Endothelial cell of umbilical vein (primary cell): ENCODE measurements around the gene IFT88. TPM values are rescaled to one million over a fixed set of nuclear protein-coding genes. Genes with fewer than 3 reads are reported as not detected.

Source experiments
- BruUV-seq: library from RNA; stranded (reverse); fragments of 400-500 nt; replicated peaks from 2 replicates; lab custom pipeline; 2021; lab: Mats Ljungman, UMichigan
- CTCF ChIA-PET: fragments of 300-600, 350-600 bp; sonication (Branson Sonifier 250); formaldehyde crosslinking; loops from one replicate; lab custom pipeline; 2021; ENCODE audit warnings: antibody characterized with exemption, inconsistent platforms; lab: Charles Lee
- POLR2A ChIA-PET: fragments of 300-600, 350-600 bp; sonication (Branson Sonifier 250); formaldehyde crosslinking; loops from one replicate; lab custom pipeline; 2021; ENCODE audit warnings: antibody characterized with exemption, inconsistent platforms; lab: Charles Lee
- DNase-seq: peaks from one replicate; pipeline ENCODE4 v3.0.0-alpha.2; 2011; ENCODE audit warnings: low read depth, low spot score
- FAIRE-seq: peaks from 2 replicates; lab custom pipeline; 2011; peaks lifted over from hg19 to GRCh38; lab: Jason Lieb, UNC
- H2AFZ ChIP-seq: 2 replicates; pipeline ENCODE4 v1.6.0; 2012; ENCODE audit warnings: low read depth, low read length, control low read depth, inconsistent platforms
- H3K27ac ChIP-seq: 2 replicates; pipeline ENCODE4 v1.5.1; 2011; ENCODE audit warnings: low read depth, mild to moderate bottlenecking, control low read depth, low read length, moderate library complexity; ENCODE audit not compliant: insufficient read depth
- H3K27me3 ChIP-seq, 2 experiments: 2 replicates each; pipeline versions ENCODE4 v1.6.0 to v1.6.1; 2011; ENCODE audit warnings: low read length in 2 of 2, mixed read lengths in 1 of 2; ENCODE audit not compliant: control insufficient read depth in 2 of 2, insufficient read depth in 2 of 2
- H3K36me3 ChIP-seq, 2 experiments: 2 replicates in 1 of 2; 3 replicates in 1 of 2; pipeline ENCODE4 v1.5.1; 2011; ENCODE audit warnings: low read length in 2 of 2, mild to moderate bottlenecking in 1 of 2, moderate library complexity in 1 of 2; ENCODE audit not compliant: control insufficient read depth in 2 of 2, insufficient read depth in 2 of 2; ENCODE audit errors: extremely low read depth in 1 of 2
- H3K4me1 ChIP-seq: 3 replicates; pipeline ENCODE4 v1.5.1; 2011; ENCODE audit warnings: mild to moderate bottlenecking, low read length; ENCODE audit not compliant: control insufficient read depth, insufficient read depth; ENCODE audit errors: extremely low read depth
- H3K4me2 ChIP-seq: 2 replicates; pipeline ENCODE4 v1.6.1; 2011; ENCODE audit warnings: low read length, control low read depth, mixed read lengths; ENCODE audit not compliant: insufficient read depth
- H3K4me3 ChIP-seq, 3 experiments: fragments of 200-600 bp in 1 of 3; sonication (generic), shearing (Covaris generic) in 1 of 3; replicated peaks in 1 of 3; 2 replicates each; pipeline ENCODE4 v1.5.1; 2011 to 2016; ENCODE audit warnings: control low read depth in 3 of 3, low read length in 3 of 3, mild to moderate bottlenecking in 2 of 3, inconsistent platforms in 1 of 3, low read depth in 1 of 3, moderate library complexity in 1 of 3; ENCODE audit not compliant: insufficient read depth in 1 of 3
- H3K79me2 ChIP-seq: 2 replicates; pipeline ENCODE4 v1.6.0; 2012; ENCODE audit warnings: low read length, inconsistent platforms; ENCODE audit not compliant: control insufficient read depth, insufficient read depth
- H3K9ac ChIP-seq: replicated peaks from 2 replicates; pipeline ENCODE3; 2011; ENCODE audit warnings: low read length, control low read depth; ENCODE audit not compliant: insufficient read depth; ENCODE audit errors: extremely low read depth
- H3K9me1 ChIP-seq: replicated peaks from 3 replicates; pipeline ENCODE4 v1.6.0; 2011; ENCODE audit warnings: mild to moderate bottlenecking, low read length; ENCODE audit not compliant: control insufficient read depth, insufficient read depth; ENCODE audit errors: extremely low read depth
- H3K9me3 ChIP-seq: replicated peaks from 2 replicates; pipeline ENCODE4 v1.5.1; 2012; ENCODE audit warnings: low read length, inconsistent platforms; ENCODE audit not compliant: control insufficient read depth, insufficient read depth
- H4K20me1 ChIP-seq: replicated peaks from 2 replicates; pipeline ENCODE3; 2011; ENCODE audit warnings: mild to moderate bottlenecking, low read length; ENCODE audit not compliant: control insufficient read depth, insufficient read depth; ENCODE audit errors: extremely low read depth
- EZH2 ChIP-seq: IDR thresholded peaks from 2 replicates; pipeline ENCODE4 v1.6.1; 2012; ENCODE audit warnings: borderline replicate concordance, low read depth, mild to moderate bottlenecking, moderate library complexity, low read length, inconsistent platforms; ENCODE audit not compliant: severe bottlenecking
- FOS ChIP-seq: IDR thresholded peaks from 2 replicates; pipeline ENCODE4 v1.6.1; 2011; ENCODE audit warnings: mild to moderate bottlenecking, low read length, moderate library complexity, borderline replicate concordance; ENCODE audit not compliant: insufficient read depth
- GATA2 ChIP-seq: IDR thresholded peaks from 2 replicates; pipeline ENCODE4 v1.7.0; 2011; ENCODE audit warnings: low read depth, mild to moderate bottlenecking, moderate library complexity, mixed read lengths, low read length; ENCODE audit not compliant: insufficient read length, insufficient read depth
- JUN ChIP-seq: IDR thresholded peaks from 2 replicates; pipeline ENCODE4 v1.6.1; 2011; ENCODE audit warnings: borderline replicate concordance, low read depth; ENCODE audit not compliant: insufficient read length, insufficient read depth
- MAX ChIP-seq: IDR thresholded peaks from 2 replicates; pipeline ENCODE4 v1.6.1; 2011; ENCODE audit not compliant: insufficient read depth, insufficient read length
- MYC ChIP-seq: IDR thresholded peaks from one replicate; pipeline ENCODE4 v1.6.1; 2011; ENCODE audit warnings: mild to moderate bottlenecking, low read depth, low read length
- POLR2A ChIP-seq: IDR thresholded peaks from 2 replicates; pipeline ENCODE4 v1.6.1; 2012; ENCODE audit warnings: low read depth, mild to moderate bottlenecking, control low read depth, low read length
- POLR2AphosphoS5 ChIP-seq: IDR thresholded peaks from 2 replicates; pipeline ENCODE4 v1.6.1; 2012; ENCODE audit warnings: low read depth, mild to moderate bottlenecking, control low read depth, low read length, moderate library complexity; ENCODE audit not compliant: insufficient read depth
- dilution Hi-C: fragments of 300-500 bp; cut with MboI; formaldehyde crosslinking; loops from one replicate; pipeline ENCODE4 v1.15.0; 2019; ENCODE audit warnings: low sequenced_read_pairs; ENCODE audit not compliant: extremely low pct_ligation_motif_present
- intact Hi-C: fragments of 100-400 bp; cut with micrococcal nuclease; formaldehyde crosslinking; loops from one replicate; pipeline ENCODE4 v1.10.0; 2022
- polyA plus RNA-seq, 4 experiments: library from polyadenylated mRNA; depleted of rRNA in 3 of 4; stranded (reverse) in 3 of 4; unstranded in 1 of 4; fragments of >200 nt; gene quantifications; 2 replicates each; pipeline versions ENCODE4 v1.2.1 to v1.2.3, GENCODE V29; 2011 to 2012; ENCODE audit warnings: missing spikeins in 1 of 4
- total RNA-seq: library from RNA; stranded (reverse); gene quantifications from 2 replicates; pipeline ENCODE4 v1.2.3, GENCODE V29; 2021
- TF ChIP-seq, protein P1 (sequence below), 2 donors: IDR thresholded peaks; 1 replicate in 1 of 2; 2 replicates in 1 of 2; pipeline ENCODE4 v1.5.1; 2011; ENCODE audit warnings: low read length in 2 of 2, mild to moderate bottlenecking in 2 of 2, moderate library complexity in 2 of 2, control low read depth in 1 of 2, inconsistent platforms in 1 of 2, low read depth in 1 of 2; ENCODE audit not compliant: insufficient read depth in 1 of 2; ENCODE audit errors: extremely low read depth in 1 of 2

The IFT88 gene
- total and polyA plus RNA-seq, 2 donors (not counting 3 experiments of a cell fraction or from before 2014, with no cell fraction given), result 2.4 to 9.1 TPM

DNA sequence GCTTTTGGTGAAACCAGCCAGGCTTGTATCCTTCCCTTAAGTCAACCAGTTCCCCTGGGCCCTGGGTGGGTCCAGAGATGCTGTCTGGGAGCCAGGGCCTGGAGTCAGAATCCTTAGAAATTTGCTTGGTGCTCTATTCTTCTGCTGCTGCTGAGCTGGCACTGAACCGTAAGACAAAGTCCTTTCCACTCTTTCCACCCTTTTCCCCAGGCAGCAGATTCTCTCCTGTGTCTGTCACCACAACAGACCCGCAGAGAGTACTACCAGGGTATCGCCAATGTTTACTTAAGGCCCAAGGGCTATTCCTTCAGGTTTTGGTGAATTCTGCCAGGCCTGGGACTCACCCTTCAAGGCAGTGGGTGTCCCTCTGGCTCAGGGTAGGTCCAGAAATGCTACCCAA is 12.2 kb downstream of the IFT88 start:
- no peak for FAIRE-seq
- peaks cover 9% of the 10 kb centered on the region for H3K4me1 ChIP-seq
- no peak overlapping the region for H3K27ac ChIP-seq
- BruUV-seq, result no TSS peak
- ChIA-PET POLR2A (no interaction called here), CTCF (no interaction called here)
- no peak overlapping the region for H3K4me3 ChIP-seq
- dilution Hi-C loops, result no loop called here
- H3K9ac ChIP-seq, result no peak overlapping the region
- no peak for DNase-seq
- H3K9me3 ChIP-seq, result no peaks in the 10 kb centered on the region
- no peaks in the 10 kb centered on the region for H3K79me2 ChIP-seq
- no peaks in the 10 kb centered on the region for H4K20me1 ChIP-seq
- no peaks in the 10 kb centered on the region for H3K36me3 ChIP-seq
- TF ChIP-seq POLR2AphosphoS5 (no peak), POLR2A (no peak), EZH2 (no peak), FOS (no peak), GATA2 (no peak), JUN (no peak), MAX (no peak), MYC (no peak)
- TF ChIP-seq, protein P1, sequence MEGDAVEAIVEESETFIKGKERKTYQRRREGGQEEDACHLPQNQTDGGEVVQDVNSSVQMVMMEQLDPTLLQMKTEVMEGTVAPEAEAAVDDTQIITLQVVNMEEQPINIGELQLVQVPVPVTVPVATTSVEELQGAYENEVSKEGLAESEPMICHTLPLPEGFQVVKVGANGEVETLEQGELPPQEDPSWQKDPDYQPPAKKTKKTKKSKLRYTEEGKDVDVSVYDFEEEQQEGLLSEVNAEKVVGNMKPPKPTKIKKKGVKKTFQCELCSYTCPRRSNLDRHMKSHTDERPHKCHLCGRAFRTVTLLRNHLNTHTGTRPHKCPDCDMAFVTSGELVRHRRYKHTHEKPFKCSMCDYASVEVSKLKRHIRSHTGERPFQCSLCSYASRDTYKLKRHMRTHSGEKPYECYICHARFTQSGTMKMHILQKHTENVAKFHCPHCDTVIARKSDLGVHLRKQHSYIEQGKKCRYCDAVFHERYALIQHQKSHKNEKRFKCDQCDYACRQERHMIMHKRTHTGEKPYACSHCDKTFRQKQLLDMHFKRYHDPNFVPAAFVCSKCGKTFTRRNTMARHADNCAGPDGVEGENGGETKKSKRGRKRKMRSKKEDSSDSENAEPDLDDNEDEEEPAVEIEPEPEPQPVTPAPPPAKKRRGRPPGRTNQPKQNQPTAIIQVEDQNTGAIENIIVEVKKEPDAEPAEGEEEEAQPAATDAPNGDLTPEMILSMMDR (IDR thresholded peaks at IDR 0.05; ENCODE audit: extremely low read depth in 1 of 2, insufficient read depth in 1 of 2, low read depth in 1 of 2, low read length in 2 of 2), result no peak
- H3K4me2 ChIP-seq, result no peak overlapping the region
- H3K9me1 ChIP-seq, result no peaks in the 10 kb centered on the region
- no peak overlapping the region for H2AFZ ChIP-seq
- intact Hi-C loops, result no loop called here
- no peaks in the 10 kb centered on the region for H3K27me3 ChIP-seq
